CD1c-positive myeloid dendritic cell (primary cell): ENCODE data around the gene ESD.
A peak's percentile ranks its signal among the peaks of the same experiment; 100 is the strongest.
"Not testable (repeated sequence)": the region's sequence is repeated elsewhere in the genome, so short reads cannot be mapped to it uniquely, and the experiment has no call there.

Experiments used
- DNase-seq: peaks from one replicate; pipeline ENCODE4 v3.0.0-alpha.2; 2016; ENCODE audit errors: extremely low spot score

ESD gene

DNA sequence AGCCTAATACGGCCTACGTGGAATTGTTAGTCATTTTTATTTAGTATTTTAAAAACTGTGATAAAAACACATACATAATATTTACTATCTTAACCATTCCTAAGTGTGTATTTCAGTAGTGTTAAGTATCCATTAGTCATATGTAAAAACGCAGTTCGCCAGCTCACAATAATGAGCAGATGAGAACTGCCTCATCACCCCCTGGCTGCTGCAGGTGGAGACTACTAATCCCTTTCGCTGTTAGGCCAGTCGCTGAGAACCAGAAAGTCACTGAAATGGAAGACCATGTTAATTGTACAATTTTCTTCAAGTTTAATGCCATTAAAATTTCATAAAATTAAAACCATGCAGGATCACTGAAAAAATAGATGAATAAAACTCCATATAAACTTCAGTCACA is 1.6 kb downstream of the ESD start:
- no peak for DNase-seq

DNA sequence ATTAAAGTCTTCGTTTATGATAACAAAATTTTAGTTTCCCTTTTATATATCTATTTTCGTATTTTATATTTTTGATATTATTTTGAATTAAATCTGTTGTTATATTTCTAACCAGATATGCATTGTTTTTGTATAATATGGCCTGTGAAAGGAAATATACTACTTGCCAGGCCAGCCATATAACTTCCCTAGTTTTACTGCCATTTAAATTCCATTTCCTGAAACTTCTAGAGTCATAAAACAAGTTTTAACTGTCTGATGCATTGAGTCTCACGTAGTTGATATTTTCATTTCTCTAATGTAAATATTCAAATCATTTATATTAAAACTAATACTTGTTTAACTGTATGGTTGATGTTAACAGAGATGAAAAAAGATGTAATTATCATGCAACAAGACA is 13.5 kb downstream of the ESD start:
- no peak for DNase-seq

DNA sequence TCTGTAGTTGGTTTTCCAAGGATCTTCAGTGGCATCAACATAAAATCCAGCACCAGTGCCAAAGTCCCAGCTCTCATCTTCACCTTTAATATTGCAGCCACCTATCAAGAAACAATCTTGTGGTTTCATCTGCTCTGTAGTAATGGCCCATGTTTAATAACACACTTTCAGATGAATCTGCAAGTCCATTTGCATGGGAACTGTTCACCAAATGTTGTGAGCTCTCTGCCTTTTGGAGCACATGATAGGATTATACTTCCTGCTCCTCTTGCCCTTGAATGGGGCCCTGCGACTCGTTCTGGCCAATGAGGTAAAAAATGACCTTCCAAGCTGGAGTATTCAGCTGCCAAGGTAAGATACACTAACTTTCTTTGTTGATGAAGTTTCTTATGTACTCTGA is 14.3 kb downstream of the ESD start:
- no peak for DNase-seq

DNA sequence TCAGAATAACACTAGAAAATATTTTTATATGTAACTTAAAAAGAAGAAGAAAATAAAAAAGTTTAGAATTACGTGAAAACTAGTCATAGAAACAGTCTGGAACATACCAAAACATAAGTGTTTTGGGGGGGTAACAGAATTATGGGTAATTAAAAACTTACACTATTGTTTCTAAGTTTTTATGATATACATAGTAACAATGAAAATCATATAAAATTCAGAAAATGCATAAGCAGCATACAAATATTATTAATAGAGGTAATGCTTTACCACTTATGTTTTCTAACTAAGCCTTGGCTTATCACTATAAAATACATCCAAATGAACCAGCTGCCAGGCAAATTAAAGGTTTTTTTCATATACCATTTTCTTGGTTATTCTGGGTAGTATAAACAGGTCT is 14.9 kb downstream of the ESD start:
- DNase-seq, result no peak

DNA sequence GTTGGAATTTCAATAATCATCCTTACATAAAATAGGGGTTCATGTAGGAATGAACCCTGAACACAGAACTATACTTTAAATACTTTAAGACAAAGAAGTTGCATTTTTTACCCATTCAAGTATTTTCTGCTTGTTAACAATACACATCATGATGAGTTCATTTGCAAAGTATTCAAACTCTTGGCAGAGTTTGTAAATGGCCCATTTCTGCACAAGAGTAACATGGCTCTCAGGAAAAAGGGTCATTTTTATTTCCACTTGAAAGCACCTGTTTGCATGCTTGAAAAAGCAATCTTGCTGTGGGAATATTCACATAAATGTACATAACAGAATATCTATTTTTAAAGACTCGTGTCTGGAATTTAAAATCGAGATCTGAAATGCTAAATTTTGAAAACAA is 18.1 kb downstream of the ESD start:
- no peak for DNase-seq

DNA sequence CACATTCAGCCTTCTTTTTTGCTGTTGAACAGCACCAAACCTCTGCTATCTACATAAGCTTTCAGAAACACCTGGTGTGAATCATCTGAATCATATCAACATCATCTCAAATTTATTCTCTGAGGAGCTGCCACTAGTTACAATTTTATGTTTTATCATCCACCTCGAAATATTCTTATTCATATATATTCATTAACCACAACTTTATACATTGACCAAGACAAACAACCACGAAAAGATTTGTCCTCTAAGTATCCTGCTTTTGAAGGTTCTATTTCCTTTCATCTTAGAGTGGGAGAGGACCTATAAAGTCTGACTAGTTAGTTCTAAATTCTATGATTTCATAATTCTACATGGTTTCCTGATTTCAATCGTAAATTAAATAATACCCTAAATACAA is 18.9 kb downstream of the ESD start:
- DNase-seq, result no peak

DNA sequence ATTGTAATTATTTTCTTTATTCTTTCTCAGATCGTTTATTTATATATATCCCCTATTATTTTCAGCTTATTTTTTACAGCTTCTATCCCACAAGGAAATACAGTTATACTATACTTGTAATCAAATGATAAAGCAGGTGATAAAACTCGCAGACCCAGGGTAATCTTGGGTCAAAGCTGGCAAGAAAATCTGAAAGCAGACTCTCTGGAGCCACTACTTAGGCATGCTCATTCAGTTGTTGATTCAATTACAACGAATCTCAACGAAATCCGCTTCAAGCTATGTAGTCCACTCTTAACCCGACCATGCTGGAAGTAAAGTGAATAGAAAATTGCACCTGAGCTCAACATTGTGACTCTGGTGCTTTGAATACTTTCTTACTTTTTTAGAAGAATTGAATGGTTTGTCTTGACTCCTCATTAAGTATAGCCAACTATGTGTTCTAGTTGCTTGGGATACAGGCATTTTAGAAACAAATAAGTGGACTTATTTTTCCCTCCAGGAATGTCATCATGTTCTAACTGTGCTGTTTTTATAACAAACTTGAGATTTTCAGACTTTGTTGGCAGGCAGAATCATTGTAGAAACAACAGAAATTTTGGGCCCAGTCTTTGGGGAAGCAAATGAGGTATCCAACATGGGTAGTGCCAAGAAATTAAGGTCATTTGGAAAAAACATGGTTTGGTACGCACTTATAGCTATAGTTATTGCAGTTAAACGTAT is 21.4 kb downstream of the ESD start:
- no peak for DNase-seq

DNA sequence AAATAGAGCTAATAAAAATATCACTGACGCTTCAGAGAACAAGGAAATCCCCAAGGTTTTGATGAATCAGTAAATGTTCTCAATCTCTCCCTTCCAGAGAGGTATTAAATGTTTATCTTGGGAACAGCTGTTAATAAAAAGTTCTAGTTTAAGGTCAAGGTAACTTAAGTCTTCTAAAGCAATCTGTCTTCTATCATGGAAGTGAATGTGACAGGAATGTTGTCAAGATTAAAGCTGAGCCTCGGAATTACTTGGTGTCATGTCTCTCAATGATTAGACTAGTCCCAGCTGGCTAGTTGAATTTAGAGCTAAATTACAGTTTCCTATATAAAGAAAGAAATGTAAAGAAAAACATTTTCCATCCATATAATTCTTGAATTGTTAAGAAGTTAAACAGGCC is 23.4 kb downstream of the ESD start:
- no peak for DNase-seq

DNA sequence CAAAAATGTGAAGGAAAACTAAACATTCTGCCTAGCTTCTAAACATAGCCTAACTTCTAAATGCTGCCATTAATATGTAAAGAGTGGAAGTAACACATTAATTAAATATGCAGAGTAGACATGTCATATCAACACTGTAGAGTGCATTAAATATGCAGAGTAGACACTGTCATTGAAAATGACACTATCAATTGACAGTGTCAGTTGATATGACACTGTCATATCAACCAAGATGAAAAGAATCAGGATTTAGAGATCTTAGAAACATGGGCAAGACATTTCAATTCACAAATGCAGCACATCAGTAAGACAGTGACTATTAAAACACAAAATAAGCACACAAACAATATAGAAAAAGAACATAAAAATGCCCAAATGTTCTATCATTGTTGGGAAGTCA is 25.3 kb downstream of the ESD start:
- no peak for DNase-seq

DNA sequence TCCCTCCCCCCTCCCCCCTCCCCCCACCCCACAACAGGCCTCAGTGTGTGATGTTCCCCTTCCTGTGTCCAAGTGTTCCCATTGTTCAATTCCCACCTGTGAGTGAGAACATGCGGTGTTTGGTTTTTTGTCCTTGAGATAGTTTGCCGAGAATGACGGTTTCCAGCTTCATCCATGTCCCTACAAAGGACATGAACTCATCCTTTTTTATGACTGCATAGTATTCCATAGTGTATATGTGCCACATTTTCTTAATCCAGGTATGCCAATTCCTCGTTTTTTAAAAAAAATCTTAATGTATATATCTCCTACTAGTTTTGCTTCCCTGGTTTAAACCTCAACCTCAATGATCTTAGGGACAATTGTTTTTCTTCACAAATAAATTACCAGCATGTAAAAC is 27.0 kb downstream of the ESD start:
- DNase-seq, result not testable (repeated sequence)

DNA sequence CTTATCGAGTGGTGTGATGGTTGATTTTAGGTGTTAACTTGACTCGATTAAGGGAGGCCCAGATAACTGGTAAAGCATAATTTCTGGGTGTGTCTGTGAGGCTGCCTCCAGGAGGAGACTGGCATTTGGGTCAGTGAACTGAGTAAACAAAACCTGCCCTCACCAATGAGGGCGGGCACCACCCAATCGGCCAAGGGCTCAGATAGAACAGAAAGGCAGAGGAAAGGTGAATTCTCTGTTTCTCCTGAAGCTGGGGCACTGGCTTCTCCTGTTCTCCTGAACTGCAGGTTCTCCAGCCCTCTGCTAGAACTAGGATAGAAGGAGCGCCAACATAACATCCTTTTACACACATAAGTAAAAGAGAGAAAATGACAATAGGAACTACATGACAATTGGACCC is 35.1 kb downstream of the ESD start:
- DNase-seq, result no peak

DNA sequence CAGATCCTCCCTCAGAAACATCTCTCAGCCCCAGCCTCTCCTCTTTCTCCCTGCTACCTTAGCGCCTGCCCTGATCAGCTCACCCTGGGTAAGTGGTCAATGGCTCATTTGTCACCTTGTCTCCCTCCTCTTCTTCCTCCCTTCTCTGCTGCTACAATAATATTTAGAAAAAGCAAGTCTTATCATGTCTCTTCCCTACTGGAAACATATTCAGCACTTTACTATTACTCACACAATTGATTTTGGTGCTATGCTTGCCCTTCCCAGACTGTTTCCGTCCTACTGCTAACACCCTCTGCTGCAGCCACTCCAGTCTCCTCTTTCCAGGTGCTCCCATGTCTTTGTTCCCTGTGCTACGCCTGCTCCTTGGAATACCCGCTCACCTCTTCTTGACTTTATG is 35.8 kb downstream of the ESD start:
- no peak for DNase-seq

DNA sequence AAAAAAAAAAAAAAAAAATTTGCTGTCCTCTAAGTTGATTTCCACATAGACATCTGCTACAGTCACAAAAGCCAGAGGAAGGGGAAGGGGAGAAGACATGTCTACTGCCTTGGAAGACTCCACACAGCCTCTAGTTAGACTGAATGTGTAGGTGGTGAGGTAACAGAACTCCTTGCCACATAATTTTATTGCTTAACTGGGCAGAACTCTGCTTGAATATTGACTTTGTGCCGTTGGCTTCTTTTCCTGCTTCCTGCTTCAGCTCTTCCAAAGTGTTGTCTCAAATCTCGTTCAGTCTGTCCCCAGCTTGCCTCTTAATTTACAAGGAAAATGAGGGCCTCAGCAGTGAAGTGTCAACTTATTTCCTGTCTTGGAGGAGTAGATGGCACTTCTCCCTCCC is 37.1 kb downstream of the ESD start:
- peak; percentile 66 for DNase-seq

DNA sequence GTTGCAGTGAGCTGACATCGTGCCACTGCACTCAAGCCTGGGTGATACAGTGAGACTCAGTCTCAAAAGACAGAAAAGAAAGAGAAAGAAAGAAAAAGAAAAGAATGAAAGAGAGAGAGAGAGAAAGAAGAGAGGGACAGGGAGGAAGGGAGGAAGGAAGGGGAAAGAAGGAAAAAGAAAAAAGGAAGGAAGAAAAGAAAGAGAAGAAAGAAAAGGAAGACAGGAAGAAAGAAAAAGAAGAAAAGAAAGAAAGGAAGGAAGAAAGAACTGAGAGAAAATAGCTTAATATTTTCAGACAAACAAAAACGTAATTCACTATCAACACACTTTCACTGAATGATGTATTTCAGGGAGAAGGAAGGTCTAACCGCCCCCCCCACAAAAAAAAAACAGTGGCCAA is 39.3 kb downstream of the ESD start:
- no peak for DNase-seq

DNA sequence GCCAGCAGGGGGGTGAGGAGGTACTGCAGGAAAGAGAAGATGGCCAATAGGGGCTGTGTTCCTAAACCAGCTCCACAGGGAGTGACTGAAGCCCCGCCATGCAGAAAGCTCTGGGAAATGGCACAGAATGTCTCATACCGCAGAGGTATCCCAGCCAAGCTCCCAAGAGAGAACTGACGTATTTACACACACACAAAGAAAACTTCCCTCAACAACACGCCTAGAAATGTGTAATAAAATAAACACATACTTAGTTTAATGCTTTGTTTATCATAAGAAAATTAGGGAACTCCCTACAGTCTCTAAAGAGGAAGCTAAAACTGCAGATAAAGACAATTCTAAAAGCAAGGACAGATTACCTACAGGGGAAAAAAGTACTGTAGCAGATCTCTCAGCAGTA is 40.0 kb downstream of the ESD start:
- peak; percentile 69 for DNase-seq

DNA sequence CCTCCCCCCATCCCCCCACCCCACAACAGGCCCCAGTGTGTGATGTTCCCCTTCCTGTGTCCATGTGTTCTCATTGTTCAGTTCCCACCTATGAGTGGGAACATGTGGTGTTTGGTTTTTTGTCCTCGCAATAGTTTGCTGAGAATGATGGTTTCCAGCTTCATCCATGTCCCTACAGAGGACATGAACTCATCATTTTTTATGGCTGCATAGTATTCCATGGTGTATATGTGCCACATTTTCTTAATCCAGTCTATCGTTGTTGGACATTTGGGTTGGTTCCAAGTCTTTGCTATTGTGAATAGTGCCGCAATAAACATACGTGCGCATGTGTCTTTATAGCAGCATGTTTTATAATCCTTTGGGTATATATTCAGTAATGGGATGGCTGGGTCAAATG is 41.5 kb downstream of the ESD start:
- not testable (repeated sequence) for DNase-seq

DNA sequence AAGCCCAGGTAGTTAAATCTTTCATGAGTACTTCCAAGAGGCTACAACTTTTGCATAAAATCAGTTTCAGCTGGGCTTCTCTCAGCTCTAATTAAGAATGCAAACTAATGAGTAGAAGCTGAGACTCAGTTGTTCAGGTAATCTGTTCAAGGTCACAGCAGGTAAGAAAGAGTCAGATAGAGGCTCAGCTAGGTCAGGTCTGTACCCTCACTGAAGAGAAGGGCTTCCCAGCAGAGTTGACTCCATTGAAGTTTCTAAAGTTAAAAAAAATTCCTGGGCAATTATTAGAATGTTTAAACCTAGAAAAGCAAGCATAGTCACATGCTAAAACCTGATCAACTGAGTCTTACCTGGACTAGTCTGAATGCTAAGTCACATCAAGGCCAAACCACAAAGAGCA is 42.1 kb downstream of the ESD start:
- no peak for DNase-seq

DNA sequence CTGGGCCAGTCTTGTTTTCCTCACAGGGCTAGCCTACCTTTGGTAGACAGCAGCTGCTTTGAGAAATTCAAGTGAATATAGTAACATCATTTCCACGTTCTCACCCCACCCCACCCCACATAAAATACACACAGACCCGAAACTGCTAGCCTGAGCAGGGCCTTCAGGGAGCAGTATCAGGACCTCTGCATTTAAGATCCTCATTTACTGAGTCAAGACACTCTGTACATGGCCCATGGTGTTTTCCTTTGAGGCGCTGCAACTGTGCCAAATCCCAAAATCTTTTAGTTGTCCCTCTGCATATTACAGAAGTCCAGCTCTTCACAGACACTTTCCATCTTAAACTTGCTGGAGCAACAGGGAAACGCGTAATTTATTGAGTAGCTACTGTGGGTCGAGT is 43.0 kb downstream of the ESD start:
- DNase-seq, result no peak

DNA sequence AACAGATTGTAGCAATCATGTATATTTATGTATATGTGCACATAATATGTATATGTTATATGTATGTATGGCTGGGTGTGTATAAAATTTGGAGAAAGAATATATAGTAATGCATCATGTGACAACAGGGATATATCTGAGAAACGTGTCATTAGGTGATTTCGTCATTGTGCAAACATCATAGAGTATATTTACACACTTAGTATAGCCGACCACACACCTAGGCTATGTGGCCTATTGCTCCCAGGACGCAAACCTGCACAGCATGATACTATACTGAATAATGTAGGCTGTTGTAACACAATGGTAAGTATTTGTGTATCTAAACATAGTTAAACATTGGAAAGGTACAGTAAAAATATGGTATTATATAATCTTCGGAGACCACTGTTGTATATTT is 43.8 kb downstream of the ESD start:
- no peak for DNase-seq

DNA sequence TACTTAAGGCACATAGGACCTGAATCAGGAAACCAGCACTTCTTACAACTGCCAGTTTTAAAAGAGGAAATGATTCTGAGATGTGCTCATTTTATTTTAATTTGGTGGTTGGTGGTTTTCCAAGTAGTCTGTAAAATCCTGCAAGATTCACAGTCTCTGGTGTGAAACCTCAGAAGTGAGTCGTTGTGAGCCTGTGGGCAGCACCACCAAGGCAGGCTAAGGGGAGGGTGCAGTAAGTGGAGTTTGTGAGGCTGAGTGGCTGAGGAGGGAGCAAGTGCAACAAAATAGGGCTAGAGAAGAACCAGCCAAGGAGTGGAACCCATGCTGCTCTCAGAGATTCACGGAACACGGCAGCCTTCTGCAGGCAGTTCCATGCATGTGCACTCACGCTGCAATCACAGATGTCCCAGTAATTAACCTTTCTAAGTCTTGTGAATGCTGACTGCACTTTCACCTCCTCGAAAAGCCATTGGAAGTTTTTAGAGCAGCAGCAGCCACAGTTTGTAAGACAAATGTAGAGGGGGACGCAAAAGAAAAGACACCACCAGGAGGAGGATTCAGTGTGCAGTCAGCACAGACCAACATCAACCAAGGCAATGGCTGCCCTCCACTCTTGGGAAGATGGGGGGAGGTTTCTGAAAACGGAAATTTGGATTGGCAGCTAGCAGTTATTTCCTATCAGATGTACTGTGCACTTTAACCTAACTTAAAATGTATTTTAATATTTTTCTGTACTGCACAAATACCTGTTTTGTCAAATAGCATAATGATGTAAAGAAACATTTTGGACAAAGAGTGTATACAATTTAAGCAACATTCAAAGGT is 44.9 kb downstream of the ESD start:
- peak; percentile 88 for DNase-seq

DNA sequence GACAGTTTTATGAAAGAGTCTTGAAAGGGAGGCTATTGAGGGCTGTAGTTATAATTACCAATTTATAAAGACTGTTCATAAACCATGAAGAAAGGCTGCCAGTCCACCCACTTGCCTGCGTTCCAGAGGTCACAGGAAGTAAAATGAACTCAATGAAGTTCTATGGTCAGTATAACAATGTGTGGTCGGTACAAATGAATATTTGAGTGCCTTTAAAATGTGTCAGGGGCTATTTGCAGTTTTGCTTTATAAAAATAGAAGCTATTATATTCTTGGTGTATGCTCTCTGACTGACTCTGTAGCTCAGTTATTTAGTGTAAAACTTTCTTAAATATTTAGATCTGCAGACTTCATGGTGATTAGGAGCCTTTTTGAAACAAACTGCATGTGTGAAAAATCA is 47.0 kb downstream of the ESD start:
- DNase-seq, result no peak

DNA sequence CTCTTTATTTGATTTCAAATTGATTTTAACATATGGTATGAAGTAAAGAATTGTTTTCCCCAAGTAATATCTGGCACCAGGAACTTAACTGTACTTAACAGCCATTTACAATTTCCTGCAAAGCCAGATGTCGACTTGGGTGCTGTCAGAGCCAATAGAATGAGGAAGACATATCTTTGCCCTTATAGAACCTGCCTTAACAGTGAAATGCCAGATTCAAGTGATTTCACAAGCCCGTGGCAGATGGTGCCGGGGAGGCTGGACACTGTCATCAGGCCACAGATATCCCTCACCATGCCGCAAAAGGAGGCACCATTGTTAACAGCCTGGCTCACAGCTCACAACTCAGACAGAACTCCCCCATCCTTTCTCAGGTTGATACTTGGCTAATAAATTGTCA is 48.7 kb downstream of the ESD start:
- peak; percentile 10 for DNase-seq

DNA sequence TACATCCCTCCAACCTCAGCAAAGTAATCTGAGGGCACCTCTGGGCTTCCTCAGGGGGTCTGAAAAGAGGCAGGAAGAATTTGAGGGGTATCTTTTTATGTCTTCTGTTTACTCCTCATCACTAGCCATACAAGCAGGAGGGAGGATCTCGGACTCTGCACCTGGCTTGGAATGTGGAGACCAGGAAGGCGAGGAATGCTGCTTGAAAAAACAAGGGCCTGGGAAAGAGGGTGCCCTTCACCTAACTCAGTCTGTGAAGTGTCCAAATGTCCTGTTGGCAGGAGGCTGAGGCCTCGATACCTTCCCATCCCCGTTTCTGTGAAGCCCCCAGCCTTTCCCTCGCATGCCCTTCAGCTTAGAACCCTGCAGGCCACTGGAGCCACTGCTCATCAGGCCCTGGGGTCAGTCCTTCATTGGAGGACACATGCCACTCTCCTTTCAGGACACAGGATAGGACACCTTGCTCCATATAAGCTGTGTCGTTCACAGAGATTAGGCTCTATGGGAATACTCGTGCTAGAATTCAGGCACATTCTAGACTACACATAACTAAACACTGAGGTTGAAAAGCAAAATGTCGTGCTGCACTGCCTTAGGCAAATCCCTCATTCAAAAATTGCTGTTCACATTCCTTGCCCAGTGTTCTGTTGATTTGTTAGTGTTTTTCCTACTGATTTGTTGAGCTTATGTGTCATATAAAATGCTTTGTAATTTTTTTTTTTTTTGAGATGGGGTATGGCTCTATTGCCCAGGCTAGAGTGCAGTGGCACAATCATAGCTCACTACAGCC is 49.7 kb downstream of the ESD start:
- no peak for DNase-seq
